ENCODE measurements around the gene CSTB.
A peak's percentile ranks its signal among the peaks of the same experiment; 100 is the strongest.

The CSTB gene

GRCh38 chr21:43793243-43793642 is 17.1 kb upstream of the CSTB start:
- Histone ChIP-seq H3K4me1 (ENCODE audit: insufficient read depth, low read length) (peaks cover 12% of the 10 kb centered on the region), H3K4me3 (ENCODE audit: low read length) (no peak overlapping the region), H3K36me3 (ENCODE audit: insufficient read depth, low read length) (peaks cover 68% of the 10 kb centered on the region), H3K27me3 (ENCODE audit: insufficient read depth, low read length) (no peaks in the 10 kb centered on the region), H3K9me3 (ENCODE audit: low read length) (no peaks in the 10 kb centered on the region), H2AFZ (ENCODE audit: low read depth, low read length) (no peak overlapping the region)

GRCh38 chr21:43792406-43792805 is 16.3 kb upstream of the CSTB start:
- peaks cover 60% of the 10 kb centered on the region for H3K36me3 ChIP-seq (ENCODE audit: insufficient read depth, low read length)

GRCh38 chr21:43790010-43790524 is 14.0 kb upstream of the CSTB start:
- Histone ChIP-seq H3K27me3 (ENCODE audit: insufficient read depth, low read length) (no peaks in the 10 kb centered on the region), H3K9me3 (ENCODE audit: low read length) (no peaks in the 10 kb centered on the region), H3K4me1 (ENCODE audit: insufficient read depth, low read length) (peaks cover 12% of the 10 kb centered on the region), H3K36me3 (ENCODE audit: insufficient read depth, low read length) (peaks cover 39% of the 10 kb centered on the region), H2AFZ (ENCODE audit: low read depth, low read length) (peak overlapping the region; percentile 86), H3K4me3 (ENCODE audit: low read length) (peak overlapping the region; percentile 87)

More at GRCh38 chr21:43792406-43792805, 16.3 kb upstream of the CSTB start:
- Histone ChIP-seq H3K4me1 (ENCODE audit: insufficient read depth, low read length) (peaks cover 12% of the 10 kb centered on the region), H3K4me3 (ENCODE audit: low read length) (no peak overlapping the region), H3K9me3 (ENCODE audit: low read length) (no peaks in the 10 kb centered on the region), H3K27me3 (ENCODE audit: insufficient read depth, low read length) (no peaks in the 10 kb centered on the region), H2AFZ (ENCODE audit: low read depth, low read length) (no peak overlapping the region)

GRCh38 chr21:43789276-43790009 is 13.3 kb upstream of the CSTB start, which contains the start of gene RRP1:
Gene RRP1, plus strand, starts transcription at chr21:43789577. Its CDS starts 53 bp downstream, at chr21:43789630.
- peak within 1 kb of the TSS; percentile 86 for H2AFZ ChIP-seq (ENCODE audit: low read depth, low read length)
- H3K4me3 ChIP-seq (ENCODE audit: low read length), result peak within 1 kb of the TSS; percentile 87
- no peaks in the 10 kb centered on the region for H3K27me3 ChIP-seq (ENCODE audit: insufficient read depth, low read length)
- H3K9me3 ChIP-seq (ENCODE audit: low read length), result no peaks in the 10 kb centered on the region
- peaks cover 12% of the 10 kb centered on the region for H3K4me1 ChIP-seq (ENCODE audit: insufficient read depth, low read length)
- peaks cover 33% of the 10 kb centered on the region for H3K36me3 ChIP-seq (ENCODE audit: insufficient read depth, low read length)

GRCh38 chr21:43786807-43787440 is 10.8 kb upstream of the CSTB start:
- no peak overlapping the region for H3K4me3 ChIP-seq (ENCODE audit: low read length)
- H3K27me3 ChIP-seq (ENCODE audit: insufficient read depth, low read length), result no peaks in the 10 kb centered on the region

GRCh38 chr21:43786300-43786806 is 10.2 kb upstream of the CSTB start:
- H3K4me1 ChIP-seq (ENCODE audit: insufficient read depth, low read length), result peaks cover 12% of the 10 kb centered on the region
- no peak overlapping the region for H2AFZ ChIP-seq (ENCODE audit: low read depth, low read length)
- no peak overlapping the region for H3K4me3 ChIP-seq (ENCODE audit: low read length)
- H3K36me3 ChIP-seq (ENCODE audit: insufficient read depth, low read length), result peaks cover 5% of the 10 kb centered on the region
- H3K27me3 ChIP-seq (ENCODE audit: insufficient read depth, low read length), result no peaks in the 10 kb centered on the region
- no peaks in the 10 kb centered on the region for H3K9me3 ChIP-seq (ENCODE audit: low read length)

More at GRCh38 chr21:43786807-43787440, 10.8 kb upstream of the CSTB start:
- Histone ChIP-seq H3K9me3 (ENCODE audit: low read length) (no peaks in the 10 kb centered on the region), H3K36me3 (ENCODE audit: insufficient read depth, low read length) (peaks cover 8% of the 10 kb centered on the region), H3K4me1 (ENCODE audit: insufficient read depth, low read length) (peaks cover 12% of the 10 kb centered on the region), H2AFZ (ENCODE audit: low read depth, low read length) (no peak overlapping the region)

GRCh38 chr21:43785134-43785533 is 9.0 kb upstream of the CSTB start:
- H3K4me3 ChIP-seq (ENCODE audit: low read length), result no peak overlapping the region
- peaks cover 3% of the 10 kb centered on the region for H3K4me1 ChIP-seq (ENCODE audit: insufficient read depth, low read length)
- H3K9me3 ChIP-seq (ENCODE audit: low read length), result no peaks in the 10 kb centered on the region
- no peak overlapping the region for H2AFZ ChIP-seq (ENCODE audit: low read depth, low read length)
- H3K27me3 ChIP-seq (ENCODE audit: insufficient read depth, low read length), result no peaks in the 10 kb centered on the region
- no peaks in the 10 kb centered on the region for H3K36me3 ChIP-seq (ENCODE audit: insufficient read depth, low read length)

GRCh38 chr21:43783098-43783700 is 7.1 kb upstream of the CSTB start:
- H3K4me1 ChIP-seq (ENCODE audit: insufficient read depth, low read length), result peaks cover 7% of the 10 kb centered on the region
- H3K27me3 ChIP-seq (ENCODE audit: insufficient read depth, low read length), result peaks cover 2% of the 10 kb centered on the region
- H3K4me3 ChIP-seq (ENCODE audit: low read length), result no peak overlapping the region
- H2AFZ ChIP-seq (ENCODE audit: low read depth, low read length), result no peak overlapping the region
- H3K36me3 ChIP-seq (ENCODE audit: insufficient read depth, low read length), result no peaks in the 10 kb centered on the region
- no peaks in the 10 kb centered on the region for H3K9me3 ChIP-seq (ENCODE audit: low read length)

GRCh38 chr21:43782431-43783097 is 6.5 kb upstream of the CSTB start:
- H3K36me3 ChIP-seq (ENCODE audit: insufficient read depth, low read length), result no peaks in the 10 kb centered on the region
- H3K4me3 ChIP-seq (ENCODE audit: low read length), result no peak overlapping the region
- no peaks in the 10 kb centered on the region for H3K9me3 ChIP-seq (ENCODE audit: low read length)
- peaks cover 7% of the 10 kb centered on the region for H3K4me1 ChIP-seq (ENCODE audit: insufficient read depth, low read length)
- H2AFZ ChIP-seq (ENCODE audit: low read depth, low read length), result no peak overlapping the region
- H3K27me3 ChIP-seq (ENCODE audit: insufficient read depth, low read length), result peaks cover 2% of the 10 kb centered on the region

GRCh38 chr21:43781846-43782245 is 5.7 kb upstream of the CSTB start:
- Histone ChIP-seq H3K4me1 (ENCODE audit: insufficient read depth, low read length) (peaks cover 7% of the 10 kb centered on the region), H3K4me3 (ENCODE audit: low read length) (no peak overlapping the region), H3K27me3 (ENCODE audit: insufficient read depth, low read length) (peaks cover 2% of the 10 kb centered on the region), H2AFZ (ENCODE audit: low read depth, low read length) (no peak overlapping the region), H3K9me3 (ENCODE audit: low read length) (no peaks in the 10 kb centered on the region), H3K36me3 (ENCODE audit: insufficient read depth, low read length) (no peaks in the 10 kb centered on the region)

GRCh38 chr21:43779660-43780059 is 3.6 kb upstream of the CSTB start:
- H3K36me3 ChIP-seq (ENCODE audit: insufficient read depth, low read length), result peaks cover 1% of the 10 kb centered on the region
- peaks cover 12% of the 10 kb centered on the region for H3K4me1 ChIP-seq (ENCODE audit: insufficient read depth, low read length)
- H3K9me3 ChIP-seq (ENCODE audit: low read length), result no peaks in the 10 kb centered on the region
- H3K27me3 ChIP-seq (ENCODE audit: insufficient read depth, low read length), result peaks cover 2% of the 10 kb centered on the region
- no peak overlapping the region for H3K4me3 ChIP-seq (ENCODE audit: low read length)
- H2AFZ ChIP-seq (ENCODE audit: low read depth, low read length), result no peak overlapping the region

- Histone ChIP-seq H2AFZ (ENCODE audit: low read depth, low read length) (no peak overlapping the region), H3K36me3 (ENCODE audit: insufficient read depth, low read length) (peaks cover 10% of the 10 kb centered on the region), H3K27me3 (ENCODE audit: insufficient read depth, low read length) (peaks cover 2% of the 10 kb centered on the region), H3K9me3 (ENCODE audit: low read length) (no peaks in the 10 kb centered on the region), H3K4me1 (ENCODE audit: insufficient read depth, low read length) (peaks cover 12% of the 10 kb centered on the region), H3K4me3 (ENCODE audit: low read length) (no peak overlapping the region)
Measured at GRCh38 chr21:43778469-43779335, 2.6 kb upstream of the CSTB start.
